GM21723 (cell line): Measurements from ENCODE around the gene FANCC.
"Not testable (repeated sequence)": the region's sequence is repeated elsewhere in the genome, so short reads cannot be mapped to it uniquely, and the experiment has no call there.

Experiments used
- ATAC-seq: cut with Tn5 transposase; IDR thresholded peaks from one replicate; pipeline ENCODE4 v1.9.1; 2021; ENCODE audit warnings: mild to moderate bottlenecking, moderate library complexity; ENCODE audit not compliant: unreplicated experiment

The FANCC gene

DNA sequence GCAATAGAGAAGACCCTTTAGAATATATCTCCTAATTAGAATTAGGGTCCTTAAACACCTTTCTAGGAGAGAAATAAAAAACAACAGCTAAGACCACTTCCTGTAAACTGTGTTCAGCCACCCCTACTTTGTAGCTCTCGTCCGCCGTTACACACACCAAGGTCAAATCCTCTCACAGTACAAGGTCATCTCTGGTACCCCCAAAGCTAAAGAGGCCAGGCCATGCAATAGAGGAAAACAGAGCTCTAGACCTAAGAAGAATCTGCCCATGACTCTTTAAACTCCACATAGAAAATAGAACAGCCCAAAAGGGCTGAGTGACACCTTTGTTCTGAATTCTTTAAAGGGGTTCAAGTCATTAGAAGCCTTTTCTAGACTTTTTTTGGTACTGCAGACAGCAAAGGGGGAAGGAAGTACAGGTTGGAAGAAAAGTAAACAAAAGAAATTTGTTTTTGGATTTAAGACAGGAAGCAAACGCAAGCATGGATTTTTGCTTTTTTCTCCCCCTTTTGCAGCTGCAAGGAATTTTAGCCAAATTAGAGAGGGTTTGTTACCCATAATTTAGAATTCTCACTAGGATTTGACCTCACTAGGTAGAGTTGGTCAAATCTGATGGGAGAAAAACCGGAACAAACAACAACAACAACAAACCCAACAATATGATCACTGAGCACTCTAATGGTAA lies 13.4 kb upstream of the FANCC start:
- ATAC-seq, result no peak

DNA sequence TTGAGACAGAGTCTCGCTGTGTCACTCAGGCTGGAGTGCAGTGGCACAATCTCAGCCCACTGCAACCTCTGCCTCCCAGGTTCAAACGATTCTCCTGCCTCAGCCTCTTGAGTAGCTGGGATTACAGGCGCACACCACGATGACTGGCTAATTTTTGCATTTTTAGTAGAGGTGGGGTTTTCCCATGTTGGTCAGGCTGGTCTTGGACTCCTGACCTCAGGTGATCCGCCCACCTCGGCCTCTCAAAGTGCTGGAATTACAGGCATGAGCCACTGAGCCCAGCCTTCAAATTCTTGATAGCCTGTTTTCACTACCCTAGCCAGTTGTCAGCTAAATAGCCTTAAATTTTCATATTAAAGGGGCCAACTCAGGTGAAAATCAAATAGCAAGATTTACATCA lies 11.6 kb upstream of the FANCC start:
- not testable (repeated sequence) for ATAC-seq

DNA sequence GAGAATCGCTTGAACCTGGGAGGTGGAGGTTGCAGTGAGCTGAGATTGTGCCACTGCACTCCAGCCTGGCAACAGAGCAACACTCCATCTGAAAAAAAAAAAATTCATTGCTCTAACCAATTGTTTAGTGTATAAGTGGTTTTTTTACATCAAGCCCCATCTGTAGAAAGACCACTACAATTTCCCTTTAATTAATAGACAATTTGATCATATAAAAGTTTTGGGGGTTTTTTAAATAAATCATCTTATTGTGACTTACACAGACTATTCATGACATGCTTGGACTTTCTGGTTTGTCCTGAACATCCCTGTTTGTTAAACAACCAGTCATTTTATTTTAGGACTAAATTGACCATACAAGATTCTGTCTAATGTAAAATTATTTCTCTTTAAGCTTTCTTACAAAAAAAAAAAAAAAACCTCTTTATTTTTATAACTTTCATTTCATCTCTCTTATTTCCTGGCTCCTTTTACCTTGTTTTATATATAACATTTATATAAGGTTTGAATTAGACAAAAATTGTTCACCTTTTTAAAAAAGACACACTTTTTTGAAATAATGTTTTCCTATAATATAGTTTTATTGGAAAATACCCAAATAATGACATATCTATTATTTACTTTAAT lies 9.8 kb upstream of the FANCC start:
- no peak for ATAC-seq

- ATAC-seq, result no peak
Observed at GRCh38 chr9:95325221-95325620, 7.7 kb upstream of the FANCC start.

GRCh38 chr9:95317893-95318211 lies 343 bp upstream of the FANCC start:
- ATAC-seq, result no peak

GRCh38 chr9:95316794-95317118 lies 753 bp downstream of the FANCC start:
- peak; percentile 43 for ATAC-seq

- no peak for ATAC-seq
Observed at GRCh38 chr9:95316274-95316673, 1.2 kb downstream of the FANCC start.

DNA sequence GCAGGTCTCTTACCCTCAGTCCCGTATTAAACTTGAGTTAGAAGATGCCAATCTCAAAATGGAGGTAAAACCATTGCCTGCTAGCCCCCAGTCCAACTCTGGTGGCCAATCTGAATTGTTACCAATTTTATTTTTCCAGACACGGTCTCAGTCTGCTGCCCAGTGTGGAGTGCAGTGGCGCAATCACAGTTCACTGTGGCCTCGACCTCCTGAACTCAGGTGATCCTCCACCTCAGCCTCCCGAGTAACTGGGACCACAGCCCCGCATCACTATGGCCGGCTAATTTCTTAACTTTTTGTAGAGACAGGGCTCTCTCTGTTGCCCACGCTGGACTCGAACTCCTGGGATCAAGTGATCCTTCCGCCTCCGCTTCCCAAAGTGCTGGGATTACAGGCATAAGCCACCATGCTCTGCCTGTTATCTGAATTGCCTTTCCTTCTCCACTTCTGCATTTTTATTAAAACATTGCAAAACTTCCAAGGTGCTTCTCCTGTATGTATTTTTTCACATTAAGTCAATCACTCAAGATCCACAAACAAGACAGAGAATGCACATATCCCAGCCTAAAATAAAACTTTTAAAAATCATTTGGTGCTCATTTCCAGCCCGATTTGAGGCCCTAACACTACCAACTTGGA lies 2.3 kb downstream of the FANCC start:
- ATAC-seq, result no peak

- no peak for ATAC-seq
Observed at GRCh38 chr9:95313010-95313498, 4.5 kb downstream of the FANCC start.

GRCh38 chr9:95311961-95312360 lies 5.5 kb downstream of the FANCC start:
- no peak for ATAC-seq

DNA sequence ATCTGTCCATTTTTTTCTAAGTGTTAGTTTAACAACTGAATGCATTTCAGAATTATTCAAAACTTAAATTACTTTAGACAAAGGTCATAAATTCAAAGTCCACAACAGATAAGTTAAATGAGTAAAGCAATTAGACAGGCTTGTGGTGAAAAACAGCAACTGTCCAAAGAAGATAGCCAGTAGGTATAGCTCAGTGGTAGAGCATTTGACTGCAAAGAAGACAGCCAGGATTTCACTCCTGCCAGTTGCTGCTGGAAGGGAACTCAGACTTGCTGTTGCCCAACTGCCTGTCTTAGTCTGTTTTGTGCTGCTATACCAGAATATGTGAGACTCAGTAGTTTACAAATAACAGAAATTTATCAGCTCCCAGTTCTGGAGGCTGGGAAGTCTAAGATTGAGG lies 10.0 kb downstream of the FANCC start:
- ATAC-seq, result no peak

DNA sequence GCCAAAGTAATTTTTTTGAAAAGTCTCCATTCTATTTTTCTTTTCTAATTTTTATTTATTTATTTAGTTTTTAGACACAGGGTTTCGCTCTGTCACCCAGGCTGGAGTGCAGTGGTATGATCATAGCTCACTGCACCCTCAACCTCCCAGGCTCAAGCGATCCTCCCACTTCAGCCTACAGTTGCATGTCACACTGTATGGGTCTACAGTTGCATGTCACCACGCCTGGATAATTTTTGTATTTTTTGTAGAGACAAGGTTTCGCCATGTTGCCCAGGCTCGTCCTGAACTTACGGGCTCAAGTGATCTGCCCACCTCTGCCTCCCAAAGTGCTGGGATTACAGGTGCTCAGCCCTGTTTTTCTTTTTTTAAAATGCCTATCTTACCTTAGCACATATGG lies 10.7 kb downstream of the FANCC start:
- ATAC-seq, result no peak

GRCh38 chr9:95305770-95306492 lies 11.6 kb downstream of the FANCC start:
- no peak for ATAC-seq

- no peak for ATAC-seq
Observed at GRCh38 chr9:95302479-95302878, 15.0 kb downstream of the FANCC start.

- ATAC-seq, result no peak
Observed at GRCh38 chr9:95297760-95298159, 19.7 kb downstream of the FANCC start.

DNA sequence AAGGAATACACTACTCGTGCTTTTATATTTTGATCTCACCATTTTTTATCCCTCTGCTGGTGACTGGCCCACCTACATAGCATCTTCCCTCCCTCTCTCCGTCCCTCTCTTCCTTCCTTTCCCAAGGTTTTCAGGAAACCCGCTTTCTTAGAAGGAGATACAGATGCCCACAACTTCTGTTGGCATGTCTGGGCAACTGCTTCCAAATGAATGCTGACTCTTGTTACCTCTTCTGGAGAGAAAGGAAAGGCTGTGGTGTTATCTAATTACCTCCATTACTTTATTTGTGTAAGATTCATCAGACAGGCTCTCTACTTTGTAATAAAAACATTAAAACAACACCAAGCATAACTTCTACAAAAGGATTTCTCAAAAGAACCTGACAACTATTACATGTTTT lies 20.2 kb downstream of the FANCC start:
- ATAC-seq, result no peak

GRCh38 chr9:95296761-95297160 lies 20.7 kb downstream of the FANCC start:
- no peak for ATAC-seq

GRCh38 chr9:95293296-95293695 lies 24.2 kb downstream of the FANCC start:
- not testable (repeated sequence) for ATAC-seq

DNA sequence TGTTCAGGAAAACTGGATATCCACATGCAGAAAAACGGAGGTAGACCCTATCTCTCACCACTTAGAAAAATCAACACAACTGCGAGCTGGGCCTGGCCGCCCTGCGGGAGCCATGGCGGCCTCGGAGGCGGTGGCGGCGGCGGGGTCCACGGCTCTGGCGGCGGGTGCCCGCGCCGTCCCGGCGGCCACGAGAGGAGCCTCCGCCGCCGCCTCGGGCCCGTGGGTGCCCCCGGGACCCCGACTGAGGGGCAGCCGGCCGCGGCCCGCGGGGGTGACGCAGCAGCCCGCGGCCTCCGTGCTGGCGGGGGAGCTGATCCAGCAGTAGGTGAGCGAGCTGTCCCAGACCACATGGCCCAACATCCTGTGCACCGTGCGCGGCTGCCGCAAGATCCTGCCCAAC lies 25.3 kb downstream of the FANCC start:
- no peak for ATAC-seq

GRCh38 chr9:95286151-95286550 lies 31.4 kb downstream of the FANCC start:
- no peak for ATAC-seq

- ATAC-seq, result no peak
Observed at GRCh38 chr9:95285307-95285706, 32.2 kb downstream of the FANCC start.
